HG03342 (cell line): ENCODE data around the gene COL28A1.
A peak's percentile ranks its signal among the peaks of the same experiment; 100 is the strongest.

Source experiments
- ATAC-seq: cut with Tn5 transposase; IDR thresholded peaks from one replicate; pipeline ENCODE4 v1.9.1; 2021; ENCODE audit warnings: mild to moderate bottlenecking, moderate library complexity; ENCODE audit not compliant: unreplicated experiment

The COL28A1 gene

GRCh38 chr7:7535691-7536090 lies at the start of gene COL28A1:
TSS of gene COL28A1 (minus strand) at chr7:7535873. CDS start at chr7:7532875, 2,998 bp downstream.
- no peak for ATAC-seq

GRCh38 chr7:7584653-7585052 lies 49.0 kb upstream of the COL28A1 start:
- ATAC-seq: no peak

GRCh38 chr7:7583731-7584130 lies 48.1 kb upstream of the COL28A1 start:
- ATAC-seq: no peak

- no peak for ATAC-seq
These were observed 46.9 kb upstream of the COL28A1 start for GRCh38 chr7:7582596-7582995.

- no peak for ATAC-seq
These were observed 46.0 kb upstream of the COL28A1 start for GRCh38 chr7:7581531-7582179.

GRCh38 chr7:7579638-7580037 lies 44.0 kb upstream of the COL28A1 start:
- ATAC-seq: no peak

GRCh38 chr7:7577888-7578287 lies 42.2 kb upstream of the COL28A1 start:
- ATAC-seq: peak; percentile 74

GRCh38 chr7:7576344-7576743 lies 40.7 kb upstream of the COL28A1 start:
- ATAC-seq: no peak

GRCh38 chr7:7573701-7574100 lies 38.0 kb upstream of the COL28A1 start:
- no peak for ATAC-seq

- ATAC-seq: no peak
These were observed 34.9 kb upstream of the COL28A1 start for GRCh38 chr7:7570584-7570983.

GRCh38 chr7:7569615-7570014 lies 33.9 kb upstream of the COL28A1 start:
- peak; percentile 18 for ATAC-seq

GRCh38 chr7:7569081-7569527 lies 33.4 kb upstream of the COL28A1 start:
- peak; percentile 45 for ATAC-seq

GRCh38 chr7:7568553-7568952 lies 32.9 kb upstream of the COL28A1 start:
- ATAC-seq: no peak

GRCh38 chr7:7567898-7568531 lies 32.3 kb upstream of the COL28A1 start:
- ATAC-seq: no peak

- ATAC-seq: peak; percentile 71
These were observed 31.3 kb upstream of the COL28A1 start, which contains the start of gene MIOS for GRCh38 chr7:7566651-7567611. TSS of gene MIOS (plus strand) at chr7:7566884. CDS start at chr7:7572476, 5,592 bp downstream.

- peak; percentile 33 for ATAC-seq
These were observed 30.3 kb upstream of the COL28A1 start for GRCh38 chr7:7565746-7566650.

GRCh38 chr7:7565018-7565680 lies 29.5 kb upstream of the COL28A1 start:
- ATAC-seq: no peak

GRCh38 chr7:7564323-7564780 lies 28.7 kb upstream of the COL28A1 start:
- no peak for ATAC-seq

- no peak for ATAC-seq
These were observed 28.1 kb upstream of the COL28A1 start for GRCh38 chr7:7563813-7564212.

- no peak for ATAC-seq
These were observed 27.6 kb upstream of the COL28A1 start for GRCh38 chr7:7563269-7563668.
